ENCODE results near the gene KRT73. TPM values are rescaled to one million over a fixed set of nuclear protein-coding genes. Genes with fewer than 3 reads are reported as not detected.

The KRT73 gene
- total RNA-seq = not detected in 2 replicates

DNA sequence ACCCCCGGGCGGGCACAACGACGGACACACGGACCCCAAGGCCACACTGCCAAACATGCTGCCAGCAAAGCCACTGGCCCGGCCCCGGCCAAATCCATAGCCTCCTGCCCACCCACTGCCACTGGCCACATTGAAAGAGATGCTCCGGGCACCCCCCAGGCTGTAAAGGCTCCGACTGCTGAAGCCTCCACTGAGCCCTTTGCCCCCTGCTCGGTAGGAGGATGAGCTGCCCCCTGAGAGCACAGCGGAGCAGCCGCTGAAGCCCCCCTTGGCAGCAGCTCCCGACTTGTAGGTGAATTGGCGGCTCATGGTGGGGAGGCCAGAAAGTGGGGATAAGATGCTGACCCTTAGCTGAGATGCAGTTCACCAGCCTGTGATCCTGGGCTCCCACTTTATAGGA, at the start of gene KRT73:
KRT73 (minus strand) TSS at position 344 of the 400 bp plus-strand sequence; CDS start at position 309, 35 bp downstream.
- DNase-seq (ENCODE audit: low read depth) = no peak

DNA sequence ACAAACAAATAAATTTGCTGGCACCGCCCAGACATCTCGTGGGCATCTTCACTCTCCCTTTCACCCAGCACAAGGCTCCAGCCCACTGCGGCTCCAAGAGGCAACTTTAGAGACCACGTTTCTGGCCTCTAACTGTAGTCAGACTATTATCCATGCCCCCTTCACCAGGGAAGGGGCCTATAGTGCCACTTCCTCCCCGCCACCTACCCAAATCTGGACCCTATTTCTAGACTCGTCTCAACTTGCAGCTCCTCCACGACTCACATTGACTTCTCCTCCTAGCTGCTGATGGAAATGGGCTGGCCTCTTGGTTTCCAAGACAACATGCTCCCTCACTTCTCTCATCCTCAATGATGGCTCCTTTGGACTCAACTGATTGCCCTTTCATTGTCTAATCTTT, 49.6 kb upstream of the KRT73 start:
- DNase-seq (ENCODE audit: low read depth) = no peak

DNA sequence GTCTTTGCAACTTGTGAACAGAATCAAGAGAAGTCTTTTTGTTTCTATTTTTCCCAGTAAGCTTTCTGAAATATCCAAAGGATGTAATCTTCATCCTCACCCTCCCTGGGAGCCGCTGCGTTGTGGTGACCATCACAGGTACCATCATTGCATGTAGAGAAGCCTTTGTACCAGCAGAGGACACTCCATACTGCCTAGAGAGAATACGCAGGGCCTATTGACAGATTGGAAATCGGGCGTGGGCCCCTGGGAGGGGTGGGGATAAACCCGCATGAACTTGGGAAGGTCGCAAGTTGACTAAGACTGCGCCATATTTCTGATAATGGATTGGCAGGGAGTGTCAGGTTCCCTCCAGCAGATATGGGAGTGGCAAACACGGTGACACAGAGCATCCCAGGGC, 49.1 kb upstream of the KRT73 start:
- DNase-seq (ENCODE audit: low read depth) = no peak

DNA sequence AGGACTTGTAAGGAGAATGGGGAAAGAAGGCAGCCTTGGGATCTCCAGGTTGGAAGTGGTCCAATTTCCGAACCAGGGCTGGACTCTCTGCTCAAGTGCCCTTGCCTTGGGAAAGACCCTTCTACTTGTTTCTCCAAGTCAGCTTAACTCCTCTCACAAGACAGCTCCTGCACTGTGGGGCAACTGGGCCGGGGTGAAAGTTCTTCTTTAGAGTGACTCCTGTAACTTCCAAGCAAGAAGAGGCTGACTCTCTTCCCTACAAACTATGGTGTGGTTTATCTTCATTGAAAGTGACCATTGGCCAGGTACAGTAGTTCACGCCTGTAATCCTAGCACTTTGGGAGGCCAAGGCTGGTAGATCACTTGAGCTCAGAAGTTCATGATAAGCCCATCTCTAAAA, 48.1 kb upstream of the KRT73 start:
- DNase-seq (ENCODE audit: low read depth) = no peak

DNA sequence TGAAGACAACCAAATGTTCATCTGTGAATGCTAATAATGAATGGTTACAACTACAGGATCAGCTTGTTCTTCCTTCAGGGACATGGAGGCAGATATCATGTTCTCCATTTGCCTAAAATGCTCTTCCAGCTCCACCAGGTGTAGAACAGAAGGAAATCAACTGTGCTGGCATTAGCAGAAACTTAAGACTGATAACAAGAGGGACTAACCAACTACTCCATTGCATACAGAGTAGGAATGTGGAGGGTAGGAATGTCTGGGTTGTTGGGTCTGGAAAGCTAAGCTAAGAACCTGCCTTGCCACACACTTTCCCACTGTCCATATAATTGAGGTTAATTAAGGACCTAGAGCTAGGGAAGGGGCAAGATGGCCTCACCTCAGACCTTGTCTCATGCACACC, 45.1 kb upstream of the KRT73 start:
- DNase-seq (ENCODE audit: low read depth) = no peak

DNA sequence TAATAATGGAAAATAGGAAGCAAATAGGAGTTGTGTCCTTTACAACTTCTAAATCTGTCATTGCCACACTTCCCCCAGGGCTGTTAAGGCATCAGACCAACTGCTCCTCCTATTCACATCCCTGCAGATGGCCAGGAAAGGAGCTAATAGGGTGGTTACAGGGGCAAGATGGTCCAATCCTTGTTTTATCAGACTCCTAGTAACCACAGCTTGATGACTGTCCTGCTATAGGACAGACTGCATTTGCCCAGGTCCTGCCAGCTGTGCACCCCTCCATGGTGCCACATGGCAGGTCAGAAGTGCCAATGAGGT, 44.5 kb upstream of the KRT73 start:
- DNase-seq (ENCODE audit: low read depth) = no peak

DNA sequence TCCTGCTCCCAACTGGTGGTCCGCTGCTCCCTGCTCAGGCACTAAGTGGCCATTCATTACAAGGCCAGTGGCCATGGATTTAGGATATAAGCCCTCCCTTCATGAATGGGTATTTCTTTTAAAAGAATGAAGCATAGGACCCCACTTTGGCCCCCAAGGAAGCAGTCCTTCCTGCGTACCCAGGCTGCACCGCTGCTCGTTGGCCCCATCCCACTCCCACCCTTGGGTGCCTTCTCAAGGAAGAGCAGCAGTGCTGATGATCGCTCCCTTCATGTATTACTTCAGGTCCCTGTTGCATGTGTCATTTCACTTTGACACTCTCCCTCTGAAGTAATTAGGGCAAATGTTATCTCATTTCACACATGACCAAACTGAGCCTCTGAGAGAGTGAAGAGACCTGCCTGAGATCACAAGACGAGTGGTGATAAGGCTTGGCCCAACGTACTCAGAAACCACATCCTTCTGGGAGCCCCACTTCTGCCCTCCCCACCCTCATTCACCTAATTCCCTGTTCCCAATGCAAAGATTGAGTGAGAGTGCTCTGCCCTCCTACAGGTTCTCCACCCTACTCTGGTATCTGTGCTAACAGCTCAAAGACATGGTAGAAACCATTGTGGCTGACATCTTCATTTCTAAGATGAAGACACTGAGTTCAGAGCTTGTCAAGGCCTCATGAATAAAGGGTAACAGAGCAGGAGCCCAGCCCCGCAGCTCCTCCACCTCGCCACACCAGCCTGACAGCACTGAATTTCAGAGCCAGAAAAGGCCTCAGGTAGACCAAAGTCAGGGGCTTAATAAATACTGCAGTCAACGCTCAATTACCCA, 43.9 kb upstream of the KRT73 start:
- no peak for DNase-seq (ENCODE audit: low read depth)

DNA sequence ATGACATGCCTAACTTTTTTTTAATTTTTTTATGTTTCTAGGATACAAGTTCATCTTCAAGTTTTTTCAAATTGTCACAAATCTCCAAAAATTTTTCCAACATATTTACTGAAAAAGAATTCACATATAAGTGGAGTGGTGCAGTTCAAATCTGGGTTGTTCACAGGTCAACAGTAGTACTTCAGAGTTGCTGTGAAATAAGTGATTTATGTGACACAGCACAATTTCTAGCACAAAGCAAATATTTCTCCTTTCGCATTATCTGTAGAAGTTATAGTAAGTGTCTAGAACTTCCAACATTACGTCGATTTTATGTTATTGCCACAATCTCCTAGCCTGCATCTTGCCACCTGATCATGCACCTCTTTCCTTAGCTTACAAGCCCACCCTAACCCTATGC, 43.3 kb upstream of the KRT73 start:
- DNase-seq (ENCODE audit: low read depth) = no peak

DNA sequence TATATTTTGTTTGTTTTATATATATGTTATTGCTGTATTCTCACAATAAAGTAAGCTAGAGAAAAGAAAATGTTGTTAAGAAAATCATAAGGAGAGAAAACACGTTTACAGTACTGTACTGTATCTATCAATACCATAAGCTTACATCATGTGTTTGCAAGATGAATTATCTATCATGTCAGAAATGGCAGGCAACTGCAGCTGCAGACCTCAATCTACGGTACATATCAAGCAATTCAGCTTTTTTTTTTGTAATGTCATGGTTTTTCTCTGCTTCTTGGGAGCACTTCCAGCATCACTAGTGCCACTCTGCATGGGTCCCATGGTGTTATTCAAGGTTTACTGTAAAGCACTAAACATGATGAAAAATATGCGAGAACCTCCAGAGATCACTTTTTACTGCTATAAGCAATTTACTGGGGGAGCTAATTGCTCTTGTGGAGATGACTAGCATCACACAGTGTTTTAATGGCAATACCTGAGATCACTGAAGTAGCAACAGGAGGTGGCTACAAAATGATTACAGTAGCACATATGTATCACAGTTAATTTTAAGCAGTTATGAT, 42.7 kb upstream of the KRT73 start:
- DNase-seq (ENCODE audit: low read depth) = no peak

DNA sequence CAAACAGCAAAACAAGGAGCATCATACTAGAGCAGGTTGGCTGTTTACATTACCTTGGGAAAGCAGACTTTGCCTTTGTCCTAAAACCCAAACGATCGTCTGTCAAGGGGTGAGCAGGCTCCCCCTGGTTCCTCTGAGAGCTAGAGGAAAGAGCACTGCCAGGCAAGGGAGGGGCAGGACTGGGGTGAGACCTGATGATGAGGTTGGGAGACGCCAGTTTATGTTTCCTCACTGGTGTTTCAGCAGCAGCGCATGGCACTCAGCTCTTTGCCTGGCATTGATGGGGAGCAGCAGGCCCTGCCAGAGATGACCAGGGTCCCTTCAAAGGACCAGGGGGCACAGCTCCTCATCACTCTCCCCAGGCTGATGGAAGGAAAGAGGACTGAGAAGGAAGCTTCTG, 41.6 kb upstream of the KRT73 start:
- no peak for DNase-seq (ENCODE audit: low read depth)

DNA sequence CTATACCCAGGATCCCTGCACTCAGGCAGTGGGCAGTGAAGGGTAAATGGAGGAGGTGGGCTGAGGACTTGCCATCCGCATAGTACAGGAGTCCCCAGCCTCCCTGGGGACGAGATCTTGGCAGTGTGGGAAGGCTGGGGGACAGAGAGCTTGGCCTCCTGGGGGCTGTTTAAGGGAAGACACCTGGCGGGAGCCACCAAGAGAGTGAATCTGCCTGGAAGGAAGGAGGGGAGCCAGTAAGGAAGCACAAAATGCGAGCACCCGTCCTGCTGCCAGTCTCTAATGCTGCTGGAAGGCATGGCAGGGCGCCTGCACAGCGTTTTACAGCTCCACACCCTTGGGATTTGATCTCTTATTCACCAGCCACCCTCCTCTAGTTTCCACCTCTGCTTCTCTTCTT, 41.0 kb upstream of the KRT73 start:
- DNase-seq (ENCODE audit: low read depth) = no peak

DNA sequence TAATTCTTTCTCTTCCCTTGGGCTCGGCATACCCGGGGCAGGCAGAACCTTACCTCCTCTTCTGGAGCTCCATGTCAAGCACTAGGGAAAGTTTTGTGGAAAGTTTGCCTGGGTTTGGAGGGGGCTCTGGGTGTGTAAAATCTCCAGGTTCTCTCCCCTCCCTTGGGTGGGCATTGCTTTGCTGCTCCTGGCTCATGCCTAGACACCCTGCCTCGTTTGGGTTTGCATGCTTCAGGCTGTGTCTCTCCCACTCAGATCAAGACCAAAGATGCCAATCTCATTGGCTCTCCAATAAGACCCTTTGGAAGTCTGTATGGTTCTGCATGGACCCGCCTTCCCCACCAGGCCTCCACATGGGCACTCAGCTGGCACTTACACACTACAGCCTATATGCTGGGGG, 39.8 kb upstream of the KRT73 start:
- DNase-seq (ENCODE audit: low read depth) = no peak

DNA sequence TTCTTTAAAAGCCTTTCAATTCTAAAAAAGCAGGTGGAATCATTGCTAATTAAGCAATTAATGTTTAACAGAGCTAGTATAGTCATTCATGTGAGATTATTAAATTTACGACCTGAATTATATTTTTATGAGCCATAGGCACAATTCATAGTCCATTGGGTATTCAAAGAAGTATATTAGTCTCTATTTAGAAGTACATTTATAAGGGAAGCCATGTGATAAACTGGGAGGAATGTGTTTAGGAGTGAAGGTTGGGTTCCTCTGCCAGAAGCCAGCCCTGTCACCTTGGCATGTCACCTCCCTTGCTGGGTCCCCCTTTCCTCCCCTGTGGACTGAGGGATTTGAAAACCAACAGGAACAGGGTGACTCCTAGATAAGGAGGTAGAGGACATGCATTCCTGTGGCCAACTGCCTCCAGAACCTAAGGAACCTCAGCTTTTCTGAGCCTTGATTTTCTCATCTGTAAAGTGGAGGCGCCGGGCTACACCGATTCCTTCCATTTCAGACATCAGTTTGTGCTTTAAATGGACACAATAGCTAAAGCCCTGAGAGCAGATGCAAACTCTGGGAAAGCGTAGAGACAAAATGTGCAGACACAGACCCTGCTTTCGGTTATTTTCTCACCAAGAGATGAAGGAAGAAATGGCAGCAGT, 39.0 kb upstream of the KRT73 start:
- no peak for DNase-seq (ENCODE audit: low read depth)

DNA sequence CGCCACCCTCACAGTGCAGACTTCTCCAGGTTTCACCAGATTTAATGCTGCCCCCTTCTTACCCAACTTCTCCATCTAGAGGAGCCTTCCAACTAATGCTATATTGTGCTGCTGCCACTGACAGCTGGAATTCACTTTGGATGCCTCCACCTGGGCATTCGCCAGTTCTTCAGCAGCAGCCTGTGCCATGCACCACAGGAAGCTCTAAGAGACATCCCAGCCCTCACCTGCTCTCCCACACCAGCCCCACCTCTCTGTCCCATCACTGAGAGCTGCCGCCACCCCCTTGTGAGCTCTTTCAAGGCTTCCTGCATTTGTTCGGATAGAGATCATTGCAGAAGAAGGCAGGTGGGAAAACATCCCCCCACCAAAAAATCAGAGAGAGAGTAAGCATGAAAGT, 38.3 kb upstream of the KRT73 start:
- DNase-seq (ENCODE audit: low read depth) = no peak

DNA sequence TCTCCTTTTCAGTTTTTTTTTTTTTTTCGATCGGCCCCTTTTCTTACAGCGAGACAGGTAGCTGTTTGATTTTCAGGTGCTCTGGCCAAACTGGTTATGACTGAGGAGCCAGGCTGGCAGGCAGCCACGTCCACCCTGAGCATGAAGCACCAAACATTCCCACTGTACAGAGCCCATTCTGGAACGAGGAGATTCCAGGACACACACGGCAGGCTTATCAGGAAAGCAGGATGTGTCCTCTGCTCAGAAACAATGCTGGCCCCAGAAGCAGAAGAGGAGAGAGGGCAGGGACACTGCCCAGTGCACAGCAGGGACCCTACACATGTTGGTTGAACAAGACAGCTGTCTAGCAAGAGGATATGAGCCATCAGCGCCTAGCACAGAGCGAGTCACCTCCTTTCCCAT, 37.4 kb upstream of the KRT73 start:
- no peak for DNase-seq (ENCODE audit: low read depth)

DNA sequence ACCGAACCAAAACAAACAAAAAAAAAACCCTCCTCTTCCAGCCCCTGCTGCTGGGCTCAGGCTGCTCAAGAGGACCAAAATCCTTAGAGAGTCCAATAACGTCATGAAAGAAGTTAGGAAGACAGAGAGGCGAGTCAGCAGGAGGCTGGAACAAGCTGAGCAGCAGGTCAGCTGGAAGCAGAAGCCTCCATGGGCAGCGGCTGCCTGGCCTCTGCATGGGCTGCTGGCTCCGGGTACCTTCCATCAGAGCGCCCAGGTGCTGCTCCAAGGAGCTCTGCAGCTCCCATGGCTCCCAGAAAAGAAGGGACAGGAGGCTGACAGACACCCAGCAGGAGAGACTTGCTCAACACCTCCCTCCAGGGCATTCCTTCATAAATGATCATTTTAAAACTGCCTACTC, 36.9 kb upstream of the KRT73 start:
- no peak for DNase-seq (ENCODE audit: low read depth)

DNA sequence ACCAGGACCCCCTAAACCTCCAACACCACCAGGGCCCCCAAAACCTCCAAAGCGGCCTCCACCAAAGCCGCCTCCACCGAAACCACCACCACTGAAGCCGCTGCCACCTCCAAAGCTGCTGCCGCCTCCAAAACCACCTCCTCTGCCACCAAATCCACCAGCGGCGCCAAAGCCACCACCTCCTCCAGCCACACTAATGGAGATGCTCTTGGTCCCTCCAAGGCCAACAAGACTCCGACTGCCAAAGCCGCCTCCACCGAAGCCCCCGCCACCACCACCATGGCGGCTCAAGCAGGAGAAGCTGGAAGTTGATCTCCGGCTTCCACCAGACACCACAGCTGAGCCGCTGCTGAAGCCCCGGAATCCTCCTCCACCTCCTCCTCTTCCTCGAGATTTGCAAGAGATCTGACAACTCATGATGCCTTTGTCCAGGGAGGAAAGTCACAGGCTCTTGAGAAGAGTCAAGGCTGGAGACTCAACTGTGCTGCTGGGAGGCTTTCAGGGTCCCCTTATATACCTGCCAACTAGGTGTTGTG, 33.4 kb upstream of the KRT73 start, which contains the start of gene KRT2:
KRT2 (minus strand) TSS at position 486 of the 536 bp plus-strand sequence; CDS start at position 417, 69 bp downstream.
- no peak for DNase-seq (ENCODE audit: low read depth)

DNA sequence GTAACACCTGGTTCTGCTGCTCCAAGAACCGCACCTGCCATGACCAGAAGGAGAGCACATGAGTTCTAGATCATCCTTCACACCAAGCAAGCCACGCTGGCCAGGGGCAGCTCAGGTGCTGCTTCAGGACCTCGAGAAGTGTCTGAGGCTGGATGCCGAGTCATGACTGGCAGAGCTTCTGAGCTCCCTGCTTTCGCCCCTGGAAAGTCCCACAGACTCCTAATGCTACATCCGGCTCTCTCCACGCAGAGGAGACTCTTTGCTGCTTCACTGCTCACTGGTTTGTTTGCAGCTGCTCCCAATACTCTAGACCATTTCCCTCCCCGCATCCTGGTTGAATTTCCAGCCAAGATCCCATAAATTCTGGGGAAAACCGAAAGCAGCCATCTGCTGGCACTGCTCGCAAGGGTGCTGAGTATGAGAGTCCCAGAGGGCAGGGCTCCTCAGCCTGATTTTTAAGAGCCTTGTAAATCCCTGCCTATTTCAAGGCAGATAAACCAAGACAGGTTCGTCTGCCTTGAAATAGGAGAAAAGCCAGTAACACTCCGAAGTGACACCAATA, 32.2 kb upstream of the KRT73 start:
- DNase-seq (ENCODE audit: low read depth) = peak; percentile 16

DNA sequence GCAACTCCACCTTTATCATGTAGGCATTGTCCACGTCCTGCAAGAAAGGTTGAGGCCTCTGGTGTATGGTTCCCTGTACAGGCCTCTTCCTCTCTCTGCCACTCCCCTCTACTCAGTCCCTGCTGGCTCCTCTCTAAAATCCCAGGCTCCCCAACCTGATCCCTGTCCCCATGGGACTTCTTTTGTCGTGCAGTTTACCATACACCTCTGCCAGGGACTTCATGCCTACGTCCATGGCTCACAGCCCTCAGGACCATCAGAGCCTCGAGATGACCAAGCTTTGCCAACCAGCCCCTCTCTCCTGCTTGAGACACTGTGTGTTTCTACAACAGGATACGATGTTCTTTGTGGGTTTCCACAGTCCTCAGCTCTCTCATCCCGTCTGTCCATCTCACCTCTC, 30.7 kb upstream of the KRT73 start:
- DNase-seq (ENCODE audit: low read depth) = no peak

DNA sequence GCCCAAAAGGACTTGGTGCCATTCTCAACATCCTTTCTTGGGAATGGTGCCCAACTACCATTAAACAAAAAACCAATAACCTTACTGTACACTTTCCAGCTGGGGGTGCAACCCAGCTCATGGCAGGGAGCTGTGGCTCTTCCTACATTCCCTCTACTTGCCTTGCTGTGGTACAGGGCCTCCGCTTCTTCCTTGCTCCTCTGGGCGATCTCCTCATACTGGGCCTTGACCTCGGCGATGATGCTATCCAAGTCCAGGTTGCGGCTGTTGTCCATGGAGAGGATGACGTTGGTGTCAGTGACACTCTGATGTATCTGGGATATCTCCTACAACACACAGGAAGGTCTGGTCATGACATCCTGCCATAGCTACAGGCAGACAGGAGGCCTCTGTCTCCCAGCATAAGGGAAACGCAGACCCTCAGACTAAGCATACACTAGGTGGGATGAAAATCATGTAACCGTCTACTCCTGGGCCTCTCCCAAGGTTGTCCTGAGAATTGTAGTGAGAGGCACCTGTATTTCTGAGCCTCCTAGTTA, 29.7 kb upstream of the KRT73 start:
- DNase-seq (ENCODE audit: low read depth) = no peak

DNA sequence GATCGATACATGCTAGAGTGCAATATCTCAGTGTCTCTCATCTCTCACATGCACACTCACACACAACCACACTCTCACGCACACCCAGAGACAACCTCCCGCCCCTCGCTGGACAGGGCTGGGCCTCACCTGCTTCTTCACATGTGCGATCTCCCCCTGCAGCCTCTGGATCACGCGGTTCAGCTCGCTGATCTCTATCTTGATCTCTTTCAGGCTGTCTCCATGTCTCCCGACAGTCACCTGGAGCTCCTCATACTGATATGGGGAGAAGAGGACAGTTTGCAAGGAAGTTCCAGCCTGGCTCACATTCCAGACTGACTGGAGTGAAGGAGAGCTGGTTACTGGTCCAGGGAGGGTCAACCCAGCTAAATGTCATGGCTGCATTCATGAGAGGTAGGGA, 29.2 kb upstream of the KRT73 start:
- DNase-seq (ENCODE audit: low read depth) = no peak

DNA sequence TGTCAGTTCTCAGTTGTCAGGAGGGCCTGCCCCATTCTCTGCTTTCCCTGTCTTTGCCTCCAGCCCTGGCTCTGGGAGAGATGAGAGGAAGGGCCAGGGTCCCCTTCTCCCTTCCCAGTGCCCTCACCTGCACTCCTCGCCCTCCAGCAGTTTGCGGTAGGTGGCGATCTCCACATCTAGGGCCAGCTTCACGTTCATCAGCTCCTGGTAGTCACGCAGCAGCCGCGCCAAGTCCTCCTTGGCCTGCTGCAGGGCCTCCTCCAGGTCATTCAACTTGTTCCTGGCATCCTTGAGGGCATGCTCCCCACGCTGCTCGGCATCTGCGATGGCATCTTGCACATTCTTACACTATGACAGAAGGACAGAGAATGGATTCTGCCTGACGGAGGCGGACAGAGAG, 28.3 kb upstream of the KRT73 start:
- DNase-seq (ENCODE audit: low read depth) = no peak
